Endothelial cell of umbilical vein (primary cell): ENCODE measurements around the gene THBS3. TPM values are rescaled to one million over a fixed set of nuclear protein-coding genes. Genes with fewer than 3 reads are reported as not detected.

ENCODE experiments used
- BruUV-seq: library from RNA; stranded (reverse); fragments of 400-500 nt; replicated peaks from 2 replicates; lab custom pipeline; 2021; lab: Mats Ljungman, UMichigan
- CTCF ChIA-PET: fragments of 300-600, 350-600 bp; sonication (Branson Sonifier 250); formaldehyde crosslinking; loops from one replicate; lab custom pipeline; 2021; ENCODE audit warnings: antibody characterized with exemption, inconsistent platforms; lab: Charles Lee
- POLR2A ChIA-PET: fragments of 300-600, 350-600 bp; sonication (Branson Sonifier 250); formaldehyde crosslinking; loops from one replicate; lab custom pipeline; 2021; ENCODE audit warnings: antibody characterized with exemption, inconsistent platforms; lab: Charles Lee
- DNase-seq: peaks from one replicate; pipeline ENCODE4 v3.0.0-alpha.2; 2011; ENCODE audit warnings: low read depth, low spot score
- FAIRE-seq: peaks from 2 replicates; lab custom pipeline; 2011; peaks lifted over from hg19 to GRCh38; lab: Jason Lieb, UNC
- H2AFZ ChIP-seq: 2 replicates; pipeline ENCODE4 v1.6.0; 2012; ENCODE audit warnings: low read depth, low read length, control low read depth, inconsistent platforms
- H3K27ac ChIP-seq: 2 replicates; pipeline ENCODE4 v1.5.1; 2011; ENCODE audit warnings: low read depth, mild to moderate bottlenecking, control low read depth, low read length, moderate library complexity; ENCODE audit not compliant: insufficient read depth
- H3K27me3 ChIP-seq, 2 experiments: 2 replicates each; pipeline versions ENCODE4 v1.6.0 to v1.6.1; 2011; ENCODE audit warnings: low read length in 2 of 2, mixed read lengths in 1 of 2; ENCODE audit not compliant: control insufficient read depth in 2 of 2, insufficient read depth in 2 of 2
- H3K36me3 ChIP-seq, 2 experiments: 2 replicates in 1 of 2; 3 replicates in 1 of 2; pipeline ENCODE4 v1.5.1; 2011; ENCODE audit warnings: low read length in 2 of 2, mild to moderate bottlenecking in 1 of 2, moderate library complexity in 1 of 2; ENCODE audit not compliant: control insufficient read depth in 2 of 2, insufficient read depth in 2 of 2; ENCODE audit errors: extremely low read depth in 1 of 2
- H3K4me1 ChIP-seq: 3 replicates; pipeline ENCODE4 v1.5.1; 2011; ENCODE audit warnings: mild to moderate bottlenecking, low read length; ENCODE audit not compliant: control insufficient read depth, insufficient read depth; ENCODE audit errors: extremely low read depth
- H3K4me2 ChIP-seq: 2 replicates; pipeline ENCODE4 v1.6.1; 2011; ENCODE audit warnings: low read length, control low read depth, mixed read lengths; ENCODE audit not compliant: insufficient read depth
- H3K4me3 ChIP-seq, 3 experiments: fragments of 200-600 bp in 1 of 3; sonication (generic), shearing (Covaris generic) in 1 of 3; replicated peaks in 1 of 3; 2 replicates each; pipeline ENCODE4 v1.5.1; 2011 to 2016; ENCODE audit warnings: control low read depth in 3 of 3, low read length in 3 of 3, mild to moderate bottlenecking in 2 of 3, inconsistent platforms in 1 of 3, low read depth in 1 of 3, moderate library complexity in 1 of 3; ENCODE audit not compliant: insufficient read depth in 1 of 3
- H3K79me2 ChIP-seq: 2 replicates; pipeline ENCODE4 v1.6.0; 2012; ENCODE audit warnings: low read length, inconsistent platforms; ENCODE audit not compliant: control insufficient read depth, insufficient read depth
- H3K9ac ChIP-seq: replicated peaks from 2 replicates; pipeline ENCODE3; 2011; ENCODE audit warnings: low read length, control low read depth; ENCODE audit not compliant: insufficient read depth; ENCODE audit errors: extremely low read depth
- H3K9me1 ChIP-seq: replicated peaks from 3 replicates; pipeline ENCODE4 v1.6.0; 2011; ENCODE audit warnings: mild to moderate bottlenecking, low read length; ENCODE audit not compliant: control insufficient read depth, insufficient read depth; ENCODE audit errors: extremely low read depth
- H3K9me3 ChIP-seq: replicated peaks from 2 replicates; pipeline ENCODE4 v1.5.1; 2012; ENCODE audit warnings: low read length, inconsistent platforms; ENCODE audit not compliant: control insufficient read depth, insufficient read depth
- H4K20me1 ChIP-seq: replicated peaks from 2 replicates; pipeline ENCODE3; 2011; ENCODE audit warnings: mild to moderate bottlenecking, low read length; ENCODE audit not compliant: control insufficient read depth, insufficient read depth; ENCODE audit errors: extremely low read depth
- CTCF ChIP-seq, 2 donors: IDR thresholded peaks; 1 replicate in 1 of 2; 2 replicates in 1 of 2; pipeline ENCODE4 v1.5.1; 2011; ENCODE audit warnings: low read length in 2 of 2, mild to moderate bottlenecking in 2 of 2, moderate library complexity in 2 of 2, control low read depth in 1 of 2, inconsistent platforms in 1 of 2, low read depth in 1 of 2; ENCODE audit not compliant: insufficient read depth in 1 of 2; ENCODE audit errors: extremely low read depth in 1 of 2
- EZH2 ChIP-seq: IDR thresholded peaks from 2 replicates; pipeline ENCODE4 v1.6.1; 2012; ENCODE audit warnings: borderline replicate concordance, low read depth, mild to moderate bottlenecking, moderate library complexity, low read length, inconsistent platforms; ENCODE audit not compliant: severe bottlenecking
- MAX ChIP-seq: IDR thresholded peaks from 2 replicates; pipeline ENCODE4 v1.6.1; 2011; ENCODE audit not compliant: insufficient read depth, insufficient read length
- MYC ChIP-seq: IDR thresholded peaks from one replicate; pipeline ENCODE4 v1.6.1; 2011; ENCODE audit warnings: mild to moderate bottlenecking, low read depth, low read length
- POLR2A ChIP-seq: IDR thresholded peaks from 2 replicates; pipeline ENCODE4 v1.6.1; 2012; ENCODE audit warnings: low read depth, mild to moderate bottlenecking, control low read depth, low read length
- POLR2AphosphoS5 ChIP-seq: IDR thresholded peaks from 2 replicates; pipeline ENCODE4 v1.6.1; 2012; ENCODE audit warnings: low read depth, mild to moderate bottlenecking, control low read depth, low read length, moderate library complexity; ENCODE audit not compliant: insufficient read depth
- dilution Hi-C: fragments of 300-500 bp; cut with MboI; formaldehyde crosslinking; loops from one replicate; pipeline ENCODE4 v1.15.0; 2019; ENCODE audit warnings: low sequenced_read_pairs; ENCODE audit not compliant: extremely low pct_ligation_motif_present
- intact Hi-C: fragments of 100-400 bp; cut with micrococcal nuclease; formaldehyde crosslinking; loops from one replicate; pipeline ENCODE4 v1.10.0; 2022
- polyA plus RNA-seq, 4 experiments: library from polyadenylated mRNA; depleted of rRNA in 3 of 4; stranded (reverse) in 3 of 4; unstranded in 1 of 4; fragments of >200 nt; gene quantifications; 2 replicates each; pipeline versions ENCODE4 v1.2.1 to v1.2.3, GENCODE V29; 2011 to 2012; ENCODE audit warnings: missing spikeins in 1 of 4
- total RNA-seq: library from RNA; stranded (reverse); gene quantifications from 2 replicates; pipeline ENCODE4 v1.2.3, GENCODE V29; 2021

The THBS3 gene
- total and polyA plus RNA-seq, 2 donors (not counting 3 experiments of a cell fraction or from before 2014, with no cell fraction given), result 23.6 to 25.7 TPM

DNA sequence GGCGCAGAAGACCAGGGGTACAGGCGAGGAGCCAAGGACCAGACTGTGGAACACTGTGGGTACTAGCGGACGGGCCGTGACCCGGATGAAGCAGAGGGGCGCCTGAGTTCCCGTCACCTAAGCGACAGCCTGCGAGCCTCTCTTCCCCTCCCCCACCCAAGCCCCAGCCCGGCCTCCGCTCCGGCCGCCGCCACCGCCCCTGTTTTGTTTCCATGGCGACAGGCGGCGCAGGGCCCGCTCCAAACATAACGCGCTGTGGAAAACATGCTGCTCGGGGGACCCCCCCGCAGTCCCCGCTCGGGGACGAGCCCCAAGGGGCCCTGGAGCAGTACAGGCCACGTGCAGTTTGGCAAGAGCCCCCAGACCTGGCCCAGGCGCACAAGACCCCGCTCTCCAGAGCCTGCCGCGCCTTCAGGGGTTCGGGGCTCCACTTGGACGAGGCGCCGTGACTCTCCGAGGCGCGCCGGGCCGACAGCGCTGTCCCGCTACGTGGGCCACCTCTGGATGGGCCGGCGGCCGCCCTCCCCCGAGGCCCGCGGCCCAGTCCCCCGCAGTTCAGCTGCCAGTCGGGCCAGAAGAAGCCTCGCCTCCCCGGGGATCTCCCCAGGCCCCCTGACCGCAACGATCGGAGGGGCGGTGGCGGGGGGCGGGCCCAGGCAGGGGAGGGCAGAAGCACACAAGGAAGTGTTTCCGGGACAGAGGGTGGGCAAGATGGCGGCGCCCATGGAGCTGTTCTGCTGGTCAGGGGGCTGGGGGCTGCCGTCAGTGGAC, 1.0 kb upstream of the THBS3 start, which contains the start of gene MTX1:
MTX1 (plus strand) TSS at position 155 of the 771 bp plus-strand sequence; CDS start at position 265, 110 bp downstream.
- H2AFZ ChIP-seq, result peak within 1 kb of the TSS; percentile 58
- POLR2A ChIA-PET, result interaction anchor here (1.5 kb wide), 1 partner anchor 16 kb away, joined by 5 read pairs; no protein-coding TSS in a partner anchor
- CTCF ChIA-PET, result interaction anchor here (0.8 to 4.3 kb wide), 10 partner anchors 14 to 440 kb away, joined by 3 to 69 read pairs (median 9); partner anchors contain the start of gene KRTCAP2
- H3K9me1 ChIP-seq, result no peaks in the 10 kb centered on the region
- TF ChIP-seq POLR2AphosphoS5, result peak; percentile 61
- no peak for TF ChIP-seq CTCF (IDR thresholded peaks at IDR 0.05; ENCODE audit: extremely low read depth in 1 of 2, insufficient read depth in 1 of 2, low read depth in 1 of 2, low read length in 2 of 2)
- no peak for TF ChIP-seq MYC
- TF ChIP-seq POLR2A, result peak; percentile 71
- peak; percentile 11 for TF ChIP-seq MAX
- no peak for TF ChIP-seq EZH2
- H3K4me3 ChIP-seq, result peak within 1 kb of the TSS; percentile 30 to 92 (median 82)
- intact Hi-C loops, result loop anchor here (1.0 to 5.0 kb wide), 4 partner anchors 16 to 384 kb away; partner anchors contain the start of gene FDPS
- no TSS peak for BruUV-seq
- peak within 1 kb of the TSS; percentile 89 for H3K4me2 ChIP-seq
- DNase-seq (peak; percentile 83), FAIRE-seq (peak; percentile 85)
- peaks cover 21% of the 10 kb centered on the region for H3K4me1 ChIP-seq
- H3K27me3 ChIP-seq, result no peaks in the 10 kb centered on the region
- H3K9ac ChIP-seq, result peak within 1 kb of the TSS; percentile 96
- dilution Hi-C loops, result no loop called here
- H3K9me3 ChIP-seq, result no peaks in the 10 kb centered on the region
- no peaks in the 10 kb centered on the region for H3K36me3 ChIP-seq
- no peaks in the 10 kb centered on the region for H4K20me1 ChIP-seq
- peak within 1 kb of the TSS; percentile 87 for H3K27ac ChIP-seq
- H3K79me2 ChIP-seq, result peaks cover 2% of the 10 kb centered on the region
